SK-N-SH (cell line): ENCODE data around the gene STT3B. TPM values are rescaled to one million over a fixed set of nuclear protein-coding genes. Genes with fewer than 3 reads are reported as not detected.
A peak's percentile ranks its signal among the peaks of the same experiment; 100 is the strongest.

Experiments used
- CTCF ChIA-PET: fragments of 300-600, 350-600 bp; formaldehyde crosslinking; extraction: SDS; loops from one replicate; lab custom pipeline; 2021; lab: Yijun Ruan, JAX
- POLR2A ChIA-PET: fragments of 350-600 bp; sonication (Branson Sonifier 250); formaldehyde crosslinking; extraction: SDS; loops from one replicate; lab custom pipeline; 2020; ENCODE audit warnings: antibody characterized with exemption, inconsistent platforms; lab: Yijun Ruan, JAX
- DNase-seq: peaks from one replicate; pipeline ENCODE4 v3.0.0; 2012
- H2AFZ ChIP-seq: fragments of 200-600 bp; sonication (generic); 2 replicates; pipeline ENCODE4 v1.8.1; 2016; ENCODE audit warnings: antibody characterized with exemption, mild to moderate bottlenecking, low read depth
- H3F3A ChIP-seq: fragments of 200-600 bp; sonication (generic); replicated peaks from 2 replicates; pipeline ENCODE3; 2016; ENCODE audit warnings: antibody characterized with exemption, mild to moderate bottlenecking; ENCODE audit not compliant: insufficient read depth
- H3K27ac ChIP-seq, 2 experiments: fragments of 200-500 bp in 1 of 2; fragments of 200-600 bp in 1 of 2; sonication (Bioruptor generic) in 1 of 2; sonication (generic), shearing (Covaris generic) in 1 of 2; 2 replicates each; pipeline versions ENCODE4 v1.5.1 to v1.6.1; 2014 to 2016; ENCODE audit warnings: low read depth in 2 of 2, inconsistent platforms in 1 of 2, low read length in 1 of 2, mild to moderate bottlenecking in 1 of 2, mixed read lengths in 1 of 2
- H3K27me3 ChIP-seq: fragments of 200-600 bp; sonication (generic), shearing (Covaris generic); 2 replicates; pipeline ENCODE4 v1.6.1; 2016; ENCODE audit warnings: mixed run types; ENCODE audit not compliant: insufficient read depth
- H3K36me3 ChIP-seq, 2 experiments: fragments of 200-500 bp in 1 of 2; fragments of 200-600 bp in 1 of 2; sonication (Bioruptor generic) in 1 of 2; sonication (generic) in 1 of 2; replicated peaks in 1 of 2; 2 replicates each; pipeline versions ENCODE3 to v1.5.1; 2014 to 2016; ENCODE audit warnings: low read length in 1 of 2, mild to moderate bottlenecking in 1 of 2; ENCODE audit not compliant: insufficient read depth in 2 of 2, control insufficient read depth in 1 of 2
- H3K4me1 ChIP-seq, 2 experiments: fragments of 200-500 bp in 1 of 2; fragments of 200-600 bp in 1 of 2; sonication (Bioruptor generic) in 1 of 2; sonication (generic), shearing (Covaris generic) in 1 of 2; 2 replicates each; pipeline versions ENCODE4 v1.5.1 to v1.6.1; 2014 to 2016; ENCODE audit warnings: low read depth in 1 of 2, low read length in 1 of 2, mixed run types in 1 of 2; ENCODE audit not compliant: insufficient read depth in 2 of 2, control insufficient read depth in 1 of 2
- H3K4me2 ChIP-seq: fragments of 200-600 bp; sonication (generic), shearing (Covaris generic); 2 replicates; pipeline ENCODE4 v1.6.1; 2017; ENCODE audit warnings: mixed run types
- H3K4me3 ChIP-seq, 2 experiments: fragments of 200-500 bp in 1 of 2; fragments of 200-600 bp in 1 of 2; sonication (Bioruptor generic) in 1 of 2; sonication (generic), shearing (Covaris generic) in 1 of 2; 2 replicates each; pipeline versions ENCODE4 v1.5.1 to v1.8.1; 2014 to 2016; ENCODE audit warnings: low read depth in 2 of 2, inconsistent platforms in 1 of 2, low read length in 1 of 2, mild to moderate bottlenecking in 1 of 2, mixed read lengths in 1 of 2, moderate library complexity in 1 of 2
- H3K79me2 ChIP-seq: fragments of 200-600 bp; sonication (generic); 2 replicates; pipeline ENCODE4 v1.8.1; 2017; ENCODE audit warnings: mild to moderate bottlenecking; ENCODE audit not compliant: insufficient read depth
- H3K9ac ChIP-seq: fragments of 200-600 bp; sonication (generic); 2 replicates; pipeline ENCODE4 v1.6.1; 2017; ENCODE audit warnings: mixed run types
- H3K9me2 ChIP-seq: fragments of 200-600 bp; sonication (generic); 2 replicates; pipeline ENCODE4 v1.6.1; 2017; ENCODE audit warnings: mixed run types
- H3K9me3 ChIP-seq: fragments of 200-600 bp; sonication (generic); 2 replicates; pipeline ENCODE4 v1.6.1; 2017; ENCODE audit warnings: mixed run types, mild to moderate bottlenecking, moderate library complexity
- H4K20me1 ChIP-seq: fragments of 200-600 bp; sonication (generic); 2 replicates; pipeline ENCODE4 v1.6.1; 2017; ENCODE audit warnings: mild to moderate bottlenecking, mixed run types; ENCODE audit not compliant: insufficient read depth
- ELF1 ChIP-seq: IDR thresholded peaks from 2 replicates; pipeline ENCODE4 v1.4.0; 2012
- EP300 ChIP-seq, 2 experiments: IDR thresholded peaks; 2 replicates each; pipeline versions ENCODE4 v1.4.0 to v1.6.1; 2012; ENCODE audit warnings: borderline replicate concordance in 1 of 2, low read depth in 1 of 2, low read length in 1 of 2
- FOSL2 ChIP-seq: IDR thresholded peaks from 2 replicates; pipeline ENCODE4 v1.4.0; 2012; ENCODE audit warnings: low read depth, mild to moderate bottlenecking, moderate library complexity, borderline replicate concordance
- FOXM1 ChIP-seq: IDR thresholded peaks from 2 replicates; pipeline ENCODE4 v1.4.0; 2012; ENCODE audit warnings: low read depth, mild to moderate bottlenecking
- IRF3 ChIP-seq: fragments of 150-350 bp; IDR thresholded peaks from 2 replicates; pipeline ENCODE4 v1.6.1; 2016; ENCODE audit warnings: mild to moderate bottlenecking, low read depth, low read length
- MAX ChIP-seq: IDR thresholded peaks from 2 replicates; pipeline ENCODE4 v1.4.0; 2012; ENCODE audit warnings: low read depth
- PBX3 ChIP-seq: IDR thresholded peaks from 2 replicates; pipeline ENCODE4; 2012
- RFX5 ChIP-seq: IDR thresholded peaks from 2 replicates; pipeline ENCODE4 v1.6.1; 2012; ENCODE audit warnings: mild to moderate bottlenecking, improper control_type of control experiment, low read length
- SIN3A ChIP-seq: IDR thresholded peaks from 2 replicates; pipeline ENCODE4 v1.6.1; 2012; ENCODE audit warnings: low read depth, mild to moderate bottlenecking, low read length, moderate library complexity, borderline replicate concordance
- TCF12 ChIP-seq: IDR thresholded peaks from 2 replicates; pipeline ENCODE4 v1.4.0; 2012
- TEAD4 ChIP-seq: IDR thresholded peaks from 2 replicates; pipeline ENCODE4 v1.4.0; 2012; ENCODE audit warnings: mild to moderate bottlenecking, borderline replicate concordance; ENCODE audit not compliant: insufficient read depth
- WGBS: methylation state at CpG from one replicate; pipeline ENCODE4 v1.1.6; 2017; ENCODE audit warnings: low lambda C conversion rate; 5-methylcytosine and 5-hydroxymethylcytosine counted together
- polyA plus RNA-seq, 3 experiments: library from polyadenylated mRNA; depleted of rRNA; stranded (reverse); fragments of >200 nt; gene quantifications; 2 replicates each; pipeline ENCODE4 v1.2.3, GENCODE V29; 2012

STT3B gene
- polyA plus RNA-seq, 1 of the 3 experiments (the other 2 are of a cell fraction), result 27.9 TPM

DNA sequence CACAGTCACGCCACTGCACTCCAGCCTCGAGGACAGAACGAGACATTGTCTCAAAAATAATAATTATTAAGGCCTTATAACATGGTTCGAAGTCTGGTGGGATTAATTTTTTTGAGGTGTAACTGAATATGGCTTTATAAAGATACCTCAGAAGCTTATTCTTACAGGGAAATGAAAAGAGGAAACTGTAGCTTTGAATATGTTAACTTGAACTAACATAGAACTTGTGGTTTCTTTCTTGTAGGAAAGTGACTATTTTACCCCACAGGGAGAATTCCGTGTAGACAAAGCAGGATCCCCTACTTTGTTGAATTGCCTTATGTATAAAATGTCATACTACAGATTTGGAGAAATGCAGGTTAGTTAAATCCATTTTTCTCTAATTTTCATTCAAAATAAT lies 96.3 kb downstream of the STT3B start:
- Histone ChIP-seq H3K27me3 (no peaks in the 10 kb centered on the region), H3K27ac (no peak overlapping the region), H2AFZ (no peak overlapping the region), H3K9ac (no peak overlapping the region), H3K9me3 (no peaks in the 10 kb centered on the region), H3K79me2 (no peaks in the 10 kb centered on the region), H4K20me1 (no peaks in the 10 kb centered on the region), H3K4me2 (no peak overlapping the region), H3K9me2 (no peaks in the 10 kb centered on the region), H3K4me1 (peaks cover 0 to 1% of the 10 kb centered on the region in 2 experiments; a peak in 1 of 4 replicates), H3K36me3 (peaks cover 35 to 51% of the 10 kb centered on the region in 2 experiments), H3F3A (no peaks in the 10 kb centered on the region), H3K4me3 (no peak overlapping the region)
- DNase-seq, result no peak
- TF ChIP-seq TEAD4 (no peak), PBX3 (no peak)
- CTCF ChIA-PET, result interaction anchor here (0.9 kb wide), 1 partner anchor 72 kb away, joined by 3 read pairs; no protein-coding TSS in a partner anchor
- POLR2A ChIA-PET, result no interaction called here
- WGBS, result 95% methylated on average over 5 of the region's 5 CpGs

DNA sequence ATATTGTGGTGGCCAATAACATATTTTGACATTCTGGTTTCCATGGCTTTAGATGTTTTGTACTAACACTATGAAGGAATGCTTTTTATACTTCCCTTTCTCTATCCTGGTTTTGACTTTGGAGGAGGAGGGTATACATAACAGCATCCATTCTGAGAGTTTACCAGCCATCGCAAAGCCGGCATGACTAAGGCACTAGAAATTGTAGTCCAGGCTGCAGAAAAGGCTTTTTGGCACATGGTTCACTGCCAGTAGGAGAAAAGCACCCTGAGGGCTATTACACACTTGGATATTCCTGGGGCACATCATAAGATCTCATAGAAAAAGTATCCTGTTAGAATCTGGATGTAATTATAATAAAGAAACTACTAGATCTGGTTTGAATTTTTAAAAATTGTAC lies 101.8 kb downstream of the STT3B start:
- no peaks in the 10 kb centered on the region for H4K20me1 ChIP-seq
- H3F3A ChIP-seq, result no peaks in the 10 kb centered on the region
- peak overlapping the region; percentile 39 to 86; a peak in 3 of 4 replicates for H3K27ac ChIP-seq
- no peaks in the 10 kb centered on the region for H3K27me3 ChIP-seq
- H3K9me2 ChIP-seq, result no peaks in the 10 kb centered on the region
- WGBS, result 20% methylated on average over 2 of the region's 2 CpGs
- TF ChIP-seq EP300 (IDR thresholded peaks at IDR 0.05; ENCODE audit: borderline replicate concordance in 1 of 2, low read depth in 1 of 2, low read length in 1 of 2), result 0 out of 4 replicates have a peak, but pooled peaks of 1 of the 2 experiments have one; percentile 10
- no peak for TF ChIP-seq ELF1
- no peak for TF ChIP-seq IRF3
- peak; percentile 38; the same call in 1 of the 2 replicates for TF ChIP-seq MAX
- peak; percentile 20; the same call in 1 of the 2 replicates for TF ChIP-seq FOSL2
- no peak for TF ChIP-seq RFX5
- no peak for TF ChIP-seq FOXM1
- TF ChIP-seq TCF12, result no peak
- no peak for TF ChIP-seq SIN3A
- peaks cover 0 to 23% of the 10 kb centered on the region in 2 experiments; a peak in 2 of 4 replicates for H3K4me1 ChIP-seq
- ChIA-PET CTCF (interaction anchor here (0.7 to 0.9 kb wide), 3 partner anchors 11 to 295 kb away, joined by 3 read pairs; no protein-coding TSS in a partner anchor), POLR2A (no interaction called here)
- H3K9me3 ChIP-seq, result no peaks in the 10 kb centered on the region
- H3K9ac ChIP-seq, result no peak overlapping the region
- H2AFZ ChIP-seq, result no peak overlapping the region
- H3K4me3 ChIP-seq, result no peak overlapping the region
- H3K36me3 ChIP-seq, result peaks cover 29 to 45% of the 10 kb centered on the region in 2 experiments
- no peak overlapping the region for H3K4me2 ChIP-seq
- H3K79me2 ChIP-seq, result no peaks in the 10 kb centered on the region
- peak; percentile 4 for DNase-seq
